HEK293 (cell line): ENCODE data around the gene PES1.

Experiments
- CTCF ChIA-PET: fragments of 350-600 bp; formaldehyde crosslinking; extraction: SDS; loops from one replicate; lab custom pipeline; 2021; ENCODE audit warnings: antibody characterized with exemption; lab: Yijun Ruan, JAX
- POLR2A ChIA-PET: fragments of 300-600 bp; formaldehyde crosslinking; extraction: SDS; loops from one replicate; lab custom pipeline; 2020; ENCODE audit warnings: antibody characterized with exemption, inconsistent platforms; lab: Yijun Ruan, JAX
- H3K27ac ChIP-seq: fragments of 200-500 bp; sonication (Bioruptor generic); 2 replicates; pipeline ENCODE4 v1.5.1; 2014; ENCODE audit warnings: low read depth, low read length, control low read depth, inconsistent platforms; ENCODE audit errors: extremely low read depth
- H3K36me3 ChIP-seq, 2 experiments: fragments of 200-500 bp in 1 of 2; sonication (Bioruptor generic) in 1 of 2; 1 replicate in 1 of 2; 2 replicates in 1 of 2; pipeline ENCODE4 v1.5.1; 2014 to 2017; ENCODE audit warnings: inconsistent platforms in 2 of 2, low read length in 2 of 2; ENCODE audit not compliant: control insufficient read depth in 2 of 2, insufficient read depth in 1 of 2
- H3K4me1 ChIP-seq: fragments of 200-500 bp; sonication (Bioruptor generic); 2 replicates; pipeline ENCODE4 v1.5.1; 2014; ENCODE audit warnings: mild to moderate bottlenecking, low read length, inconsistent platforms; ENCODE audit not compliant: control insufficient read depth, insufficient read depth
- H3K4me3 ChIP-seq: 2 replicates; pipeline ENCODE4 v1.5.1; 2011; ENCODE audit warnings: low read depth, mild to moderate bottlenecking, control low read depth, low read length, moderate library complexity
- H3K9me3 ChIP-seq: fragments of 200-500 bp; sonication (Bioruptor generic); 2 replicates; pipeline ENCODE4 v1.5.1; 2014; ENCODE audit warnings: low read depth, low read length, inconsistent platforms; ENCODE audit not compliant: control insufficient read depth, insufficient read depth
- BCL11A ChIP-seq: fragments of 450-650 bp; formaldehyde crosslinking; IDR thresholded peaks from 2 replicates; pipeline ENCODE4 v1.5.1; 2016; ENCODE audit warnings: low read depth, missing biosample characterization, missing genetic modification characterization
- CTCF ChIP-seq: fragments of 450-650 bp; formaldehyde crosslinking; IDR thresholded peaks from 2 replicates; pipeline ENCODE4 v1.5.1; 2016; ENCODE audit warnings: missing biosample characterization, missing genetic modification characterization
- KLF1 ChIP-seq: fragments of 450-650 bp; formaldehyde crosslinking; IDR thresholded peaks from 2 replicates; pipeline ENCODE4 v1.5.1; 2016; ENCODE audit warnings: missing biosample characterization, missing genetic modification characterization
- KLF17 ChIP-seq: fragments of 450-650 bp; formaldehyde crosslinking; IDR thresholded peaks from 2 replicates; pipeline ENCODE4 v1.5.1; 2016; ENCODE audit warnings: missing biosample characterization, missing genetic modification characterization
- MYNN ChIP-seq: fragments of 450-650 bp; formaldehyde crosslinking; IDR thresholded peaks from 2 replicates; pipeline ENCODE4 v1.5.1; 2016; ENCODE audit warnings: missing biosample characterization, missing genetic modification characterization, borderline replicate concordance
- ZNF146 ChIP-seq: fragments of 450-650 bp; formaldehyde crosslinking; IDR thresholded peaks from 2 replicates; pipeline ENCODE4 v1.5.1; 2016; ENCODE audit warnings: missing biosample characterization, missing genetic modification characterization
- ZNF398 ChIP-seq: fragments of 450-650 bp; formaldehyde crosslinking; IDR thresholded peaks from 2 replicates; pipeline ENCODE4 v1.5.1; 2017; ENCODE audit warnings: missing biosample characterization, missing genetic modification characterization
- ZNF548 ChIP-seq: fragments of 450-650 bp; formaldehyde crosslinking; IDR thresholded peaks from 2 replicates; pipeline ENCODE4 v1.5.1; 2016; ENCODE audit warnings: missing biosample characterization, missing genetic modification characterization
- ZNF664 ChIP-seq: fragments of 450-650 bp; formaldehyde crosslinking; IDR thresholded peaks from 2 replicates; pipeline ENCODE4 v1.5.1; 2016; ENCODE audit warnings: missing biosample characterization, missing genetic modification characterization
- ZNF768 ChIP-seq: fragments of 450-650 bp; formaldehyde crosslinking; IDR thresholded peaks from 2 replicates; pipeline ENCODE4 v1.5.1; 2018; ENCODE audit warnings: missing biosample characterization, mild to moderate bottlenecking, missing genetic modification characterization
- TF ChIP-seq, protein P1 (sequence below): IDR thresholded peaks from 2 replicates; pipeline ENCODE4 v1.6.1; 2011; ENCODE audit warnings: mild to moderate bottlenecking, low read depth, low read length, borderline replicate concordance

Gene PES1

DNA sequence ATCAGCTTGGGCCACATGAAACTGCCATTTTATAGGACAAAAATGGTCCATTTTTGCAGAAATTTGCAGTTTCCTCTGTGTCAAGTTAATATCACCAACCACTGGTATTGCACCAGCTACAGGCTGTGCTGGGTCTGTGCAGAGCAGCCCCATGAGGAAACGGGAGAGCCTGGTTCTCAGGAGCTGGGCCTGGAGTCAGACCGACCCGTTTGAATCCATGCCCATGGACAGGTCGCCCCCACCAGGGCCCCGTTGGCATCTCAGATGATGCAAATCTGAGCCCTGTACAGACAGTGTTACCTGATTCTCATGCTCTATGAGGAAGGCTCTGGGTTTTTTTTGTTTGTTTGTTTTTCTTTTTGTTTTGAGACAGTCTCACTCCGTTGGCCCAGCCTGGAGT lies 35.3 kb downstream of the PES1 start (continued):
- TF ChIP-seq, protein P1, sequence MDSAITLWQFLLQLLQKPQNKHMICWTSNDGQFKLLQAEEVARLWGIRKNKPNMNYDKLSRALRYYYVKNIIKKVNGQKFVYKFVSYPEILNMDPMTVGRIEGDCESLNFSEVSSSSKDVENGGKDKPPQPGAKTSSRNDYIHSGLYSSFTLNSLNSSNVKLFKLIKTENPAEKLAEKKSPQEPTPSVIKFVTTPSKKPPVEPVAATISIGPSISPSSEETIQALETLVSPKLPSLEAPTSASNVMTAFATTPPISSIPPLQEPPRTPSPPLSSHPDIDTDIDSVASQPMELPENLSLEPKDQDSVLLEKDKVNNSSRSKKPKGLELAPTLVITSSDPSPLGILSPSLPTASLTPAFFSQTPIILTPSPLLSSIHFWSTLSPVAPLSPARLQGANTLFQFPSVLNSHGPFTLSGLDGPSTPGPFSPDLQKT, result no peak
- no peak for TF ChIP-seq ZNF664 (tag by site-specific recombination)

GRCh38 chr22:30555282-30556210 lies 36.2 kb downstream of the PES1 start:
- POLR2A ChIA-PET, result no interaction called here
- Histone ChIP-seq H3K4me3 (no peak overlapping the region), H3K9me3 (no peaks in the 10 kb centered on the region), H3K36me3 (no peaks in the 10 kb centered on the region), H3K4me1 (no peaks in the 10 kb centered on the region), H3K27ac (no peak overlapping the region)
- CTCF ChIA-PET, result interaction anchor here (0.9 to 1.5 kb wide), 4 partner anchors 20 to 199 kb away, joined by 3 to 4 read pairs (median 4); no protein-coding TSS in a partner anchor
- peak; percentile 34; the same call in 1 of the 2 replicates for TF ChIP-seq CTCF (tag by site-specific recombination)
- no peak for TF ChIP-seq BCL11A (tag by site-specific recombination)
- TF ChIP-seq, all 188 proteins: peak for 1

GRCh38 chr22:30553971-30554370 lies 37.7 kb downstream of the PES1 start:
- H3K9me3 ChIP-seq, result no peaks in the 10 kb centered on the region
- H3K27ac ChIP-seq, result no peak overlapping the region
- ChIA-PET POLR2A (no interaction called here), CTCF (no interaction called here)
- no peaks in the 10 kb centered on the region for H3K36me3 ChIP-seq
- H3K4me3 ChIP-seq, result no peak overlapping the region
- no peaks in the 10 kb centered on the region for H3K4me1 ChIP-seq
- no peak for TF ChIP-seq ZNF398 (tag by site-specific recombination)
- no peak for TF ChIP-seq ZNF548
- TF ChIP-seq MYNN (tag by site-specific recombination), result no peak
- TF ChIP-seq KLF1, result peak; percentile 84
- TF ChIP-seq ZNF768 (tag by site-specific recombination), result peak; percentile 35; the same call in 1 of the 2 replicates
- 0 out of 2 replicates have a peak, but pooled peaks have one; percentile 27 for TF ChIP-seq KLF17 (tag by site-specific recombination)

- ChIA-PET CTCF (interaction anchor here (0.9 kb wide), 1 partner anchor 82 kb away, joined by 3 read pairs; no protein-coding TSS in a partner anchor), POLR2A (no interaction called here)
- Histone ChIP-seq H3K27ac (no peak overlapping the region), H3K36me3 (no peaks in the 10 kb centered on the region), H3K4me1 (no peaks in the 10 kb centered on the region), H3K4me3 (no peak overlapping the region), H3K9me3 (no peaks in the 10 kb centered on the region)
- peak; percentile 79 for TF ChIP-seq ZNF768 (tag by site-specific recombination)
- no peak for TF ChIP-seq ZNF146 (tag by site-specific recombination)
Observed at GRCh38 chr22:30552719-30553118, 39.0 kb downstream of the PES1 start.
